Fibroblast of pulmonary artery (primary cell): ENCODE data around the gene SH3GL2.

Experiments
- DNase-seq: peaks from one replicate; pipeline ENCODE4 v3.0.0-alpha.2; 2010; ENCODE audit warnings: low read depth
- H3K4me3 ChIP-seq: replicated peaks from 2 replicates; pipeline ENCODE4 v1.5.1; 2011; ENCODE audit warnings: low read depth, mild to moderate bottlenecking, control low read depth, low read length, moderate library complexity
- CTCF ChIP-seq: IDR thresholded peaks from 2 replicates; pipeline ENCODE4 v1.5.1; 2011; ENCODE audit warnings: mild to moderate bottlenecking, control low read depth, low read length, inconsistent platforms; ENCODE audit errors: missing control alignments

Gene SH3GL2

GRCh38 chr9:17587113-17587512 is 8.2 kb downstream of the SH3GL2 start:
- no peak for TF ChIP-seq CTCF
- DNase-seq: no peak
- H3K4me3 ChIP-seq: no peak overlapping the region

- TF ChIP-seq CTCF: no peak
- no peak overlapping the region for H3K4me3 ChIP-seq
- no peak for DNase-seq
These were observed 9.5 kb downstream of the SH3GL2 start for GRCh38 chr9:17588395-17588794.

GRCh38 chr9:17588941-17589340 is 10.1 kb downstream of the SH3GL2 start:
- DNase-seq: no peak
- no peak overlapping the region for H3K4me3 ChIP-seq
- no peak for TF ChIP-seq CTCF

GRCh38 chr9:17589771-17590170 is 10.9 kb downstream of the SH3GL2 start:
- TF ChIP-seq CTCF: no peak
- no peak for DNase-seq

GRCh38 chr9:17594961-17595360 is 16.1 kb downstream of the SH3GL2 start:
- no peak for DNase-seq
- no peak for TF ChIP-seq CTCF
- no peak overlapping the region for H3K4me3 ChIP-seq

More at GRCh38 chr9:17589771-17590170, 10.9 kb downstream of the SH3GL2 start:
- H3K4me3 ChIP-seq: no peak overlapping the region

- no peak for TF ChIP-seq CTCF
- no peak for DNase-seq
- no peak overlapping the region for H3K4me3 ChIP-seq
These were observed 19.1 kb downstream of the SH3GL2 start for GRCh38 chr9:17597977-17598376.

GRCh38 chr9:17600962-17601593 is 22.2 kb downstream of the SH3GL2 start:
- DNase-seq: peak; percentile 14
- no peak for TF ChIP-seq CTCF
- no peak overlapping the region for H3K4me3 ChIP-seq
